Measurements from ENCODE around the gene NHS. TPM values are rescaled to one million over a fixed set of nuclear protein-coding genes. Genes with fewer than 3 reads are reported as not detected.

NHS gene
- total RNA-seq = 4.9 and 14.2 TPM in 2 replicates

DNA sequence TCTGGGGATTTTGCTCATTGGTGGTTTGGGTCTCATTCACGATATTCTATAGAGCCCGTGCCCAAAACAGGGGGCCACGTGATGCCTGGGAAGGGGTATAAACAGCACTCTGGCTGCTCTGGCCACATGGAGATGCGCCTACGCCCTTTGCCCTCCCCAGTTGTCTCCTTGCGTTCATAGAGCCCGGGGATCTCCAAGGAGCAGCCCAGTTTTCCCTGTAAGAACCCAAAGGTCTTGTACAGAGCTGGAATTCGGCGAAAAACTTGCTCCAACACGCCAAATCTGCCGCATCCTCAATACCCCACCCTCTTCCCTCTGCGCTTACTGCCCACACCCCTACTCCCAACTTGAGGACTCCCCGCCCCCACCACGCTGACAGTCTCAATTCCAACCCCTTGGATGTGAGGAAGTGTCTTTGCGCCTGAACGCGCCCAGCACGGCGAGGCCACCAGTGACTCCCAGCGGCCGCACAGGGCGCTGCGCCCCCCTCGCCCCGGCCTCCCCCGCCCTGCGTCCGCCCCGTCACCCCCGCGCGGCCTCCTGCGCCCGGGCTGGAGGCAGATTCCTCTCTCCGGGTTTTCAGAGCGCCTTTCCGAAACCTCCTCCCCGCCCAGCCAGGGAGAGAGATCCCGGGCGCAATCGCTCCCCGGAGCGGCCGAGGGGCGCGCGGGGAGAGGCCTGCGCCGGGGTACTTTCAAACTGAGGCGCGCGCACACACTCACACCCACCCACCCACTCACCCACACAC is at the start of gene NHS:
NHS (plus strand) TSS at position 582 of the 748 bp plus-strand sequence. CDS start 558 bp downstream, outside the sequence.
- peak; percentile 37 for DNase-seq (ENCODE audit: low read depth)

DNA sequence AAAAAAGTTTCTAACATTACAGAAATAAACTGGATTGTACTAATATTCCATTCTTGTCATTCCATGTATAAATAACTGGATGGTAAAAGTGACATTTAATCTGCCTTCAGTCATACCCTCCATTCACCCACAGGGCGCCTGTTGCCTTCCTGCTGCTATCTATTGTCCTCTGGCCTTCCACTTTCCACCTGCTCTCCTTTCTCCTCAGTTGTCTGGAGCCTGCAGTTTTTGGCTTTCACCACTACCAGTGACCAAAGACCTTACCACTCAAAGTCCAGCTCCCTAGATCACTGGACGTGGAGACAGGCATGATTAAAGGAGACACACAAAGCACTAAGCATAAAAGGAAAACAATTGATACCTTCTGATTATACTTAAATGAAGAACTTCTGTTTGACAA is 46.2 kb upstream of the NHS start:
- DNase-seq (ENCODE audit: low read depth) = no peak

DNA sequence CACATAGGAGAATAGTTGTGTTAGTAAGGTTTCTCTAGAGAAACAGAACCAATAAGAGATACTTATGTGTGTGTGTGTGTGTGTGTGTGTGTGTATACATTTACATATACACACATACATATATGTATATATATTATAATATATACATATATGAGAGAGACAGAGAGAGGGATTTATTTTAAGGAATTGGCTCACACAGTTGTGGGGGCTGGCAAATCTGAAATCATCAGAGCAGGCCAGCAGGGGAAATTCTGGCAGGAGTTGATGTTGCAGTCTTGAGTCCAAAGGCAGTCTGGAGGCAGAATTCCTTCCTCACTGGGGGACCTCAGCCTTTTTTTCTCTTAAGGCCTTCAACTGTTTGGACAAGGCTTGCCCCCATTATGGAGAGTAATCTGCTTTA is 38.6 kb upstream of the NHS start:
- DNase-seq (ENCODE audit: low read depth) = no peak

DNA sequence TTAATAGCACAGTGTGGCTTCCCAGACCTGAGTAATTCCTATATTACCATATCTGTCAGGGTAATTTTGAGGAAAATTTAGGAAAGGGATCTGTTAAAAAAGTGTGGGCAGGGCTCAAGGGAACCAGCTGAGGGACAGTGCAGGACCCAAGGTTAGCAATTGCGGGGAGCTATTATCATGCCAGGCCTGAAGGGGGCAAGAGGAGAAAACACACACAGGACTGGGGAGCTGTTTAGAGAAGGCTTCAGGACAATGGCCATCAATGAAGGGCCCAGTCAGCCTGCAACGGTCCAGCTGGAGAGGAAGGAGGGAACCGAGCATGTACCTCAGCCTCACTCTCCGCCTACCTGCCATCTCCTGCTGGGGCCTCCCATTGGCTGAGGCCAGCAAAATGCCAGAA is 19.0 kb upstream of the NHS start:
- DNase-seq (ENCODE audit: low read depth) = no peak

DNA sequence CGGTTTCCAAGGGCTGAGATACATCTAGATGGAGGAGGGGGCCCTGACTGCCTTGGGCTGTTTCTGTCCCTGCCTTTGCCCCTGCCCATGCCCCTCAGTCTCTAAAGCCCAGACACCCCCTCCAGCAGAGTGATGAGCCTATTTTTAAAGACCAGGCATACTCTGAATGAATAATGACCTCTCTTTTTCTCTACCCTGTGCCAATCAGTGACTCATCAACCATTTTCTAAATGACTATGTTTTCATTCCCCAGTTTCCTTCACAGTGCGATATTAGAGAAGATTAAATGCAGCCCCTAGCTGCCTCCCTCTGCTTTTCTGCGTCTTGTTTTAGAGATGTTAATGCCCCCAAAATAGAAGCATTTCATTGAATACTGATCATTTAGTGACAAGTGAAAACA is 15.5 kb upstream of the NHS start:
- peak; percentile 20 for DNase-seq (ENCODE audit: low read depth)

GRCh38 chrX:17361620-17362019 is 13.4 kb upstream of the NHS start:
- no peak for DNase-seq (ENCODE audit: low read depth)

- DNase-seq (ENCODE audit: low read depth) = no peak
These were observed 7.0 kb upstream of the NHS start for GRCh38 chrX:17368002-17368401.

DNA sequence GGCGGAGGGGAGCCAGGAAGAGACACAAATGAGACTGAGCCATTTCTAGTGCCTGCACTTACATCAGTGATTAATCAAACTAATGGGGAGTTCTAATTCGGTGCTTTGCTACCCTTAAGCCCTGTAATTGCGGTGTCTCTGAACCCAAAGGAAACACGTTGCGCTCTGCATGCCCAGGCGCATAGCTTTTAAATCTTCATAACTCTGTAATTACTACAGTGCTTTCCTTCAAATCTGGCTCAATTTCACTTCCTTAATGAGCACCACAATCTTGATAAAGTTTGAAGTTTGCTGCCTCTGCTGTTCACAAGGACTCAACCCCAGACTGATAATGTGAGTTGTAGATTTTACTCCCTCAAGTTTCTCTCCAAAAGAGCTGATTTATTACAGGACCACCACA is 5.7 kb upstream of the NHS start:
- DNase-seq (ENCODE audit: low read depth) = no peak

- no peak for DNase-seq (ENCODE audit: low read depth)
These were observed 4.8 kb upstream of the NHS start for GRCh38 chrX:17370191-17370590.

- DNase-seq (ENCODE audit: low read depth) = no peak
These were observed 2.9 kb upstream of the NHS start for GRCh38 chrX:17372052-17372451.

DNA sequence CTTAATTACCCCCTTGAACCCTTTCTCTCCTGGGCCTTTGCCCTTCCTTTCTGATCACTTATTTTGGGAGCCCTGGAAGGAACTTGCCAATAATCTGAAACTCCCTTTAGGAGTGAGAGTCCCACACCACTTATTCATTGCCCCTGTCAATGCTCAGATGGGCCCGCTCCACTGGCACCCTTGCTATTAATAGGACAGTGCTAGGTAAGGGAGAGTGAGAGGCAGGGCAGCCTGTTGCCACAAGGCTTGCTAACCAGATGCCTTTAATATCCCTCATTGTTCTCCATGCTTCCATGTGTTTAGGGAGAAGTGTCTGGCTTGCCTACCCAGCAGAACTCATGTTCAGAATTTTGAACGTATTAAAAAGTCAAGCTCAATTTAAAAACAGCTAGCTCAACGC is 1.7 kb upstream of the NHS start:
- DNase-seq (ENCODE audit: low read depth) = no peak

- no peak for DNase-seq (ENCODE audit: low read depth)
These were observed 302 bp downstream of the NHS start for GRCh38 chrX:17375367-17375636.

GRCh38 chrX:17375637-17376430 is 834 bp downstream of the NHS start:
- no peak for DNase-seq (ENCODE audit: low read depth)

GRCh38 chrX:17376431-17377077 is 1.6 kb downstream of the NHS start:
- DNase-seq (ENCODE audit: low read depth) = peak; percentile 17

DNA sequence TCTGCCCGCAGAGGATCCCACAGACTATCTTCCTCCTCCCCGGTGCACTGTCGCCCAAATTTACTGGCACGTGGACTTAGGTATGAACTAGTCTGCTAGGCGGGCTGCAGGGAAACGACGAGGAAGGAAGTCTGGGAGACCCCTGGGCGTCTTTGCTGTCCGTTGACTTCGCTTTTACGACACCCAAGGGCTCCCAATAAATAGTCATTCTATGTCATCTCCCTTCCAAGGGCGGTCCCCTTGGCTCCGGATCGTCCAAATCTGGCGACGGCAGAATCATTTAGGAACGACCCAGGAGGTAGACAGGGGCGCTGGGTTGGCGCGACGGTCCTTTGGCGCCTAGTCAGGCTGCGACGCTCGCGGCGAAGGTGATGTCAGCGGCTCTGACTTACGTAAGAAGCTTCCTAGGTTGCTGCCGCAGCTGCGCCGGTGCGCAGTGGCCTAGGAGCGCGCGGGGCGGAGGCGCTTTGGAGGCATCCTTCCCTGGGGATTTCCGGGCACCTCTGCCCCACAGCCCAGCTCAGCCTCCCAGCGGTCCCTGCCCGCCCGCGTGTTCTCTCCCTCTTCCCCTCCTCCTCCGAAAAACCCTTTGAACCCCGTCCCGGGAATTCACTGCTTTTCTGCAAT is 2.2 kb downstream of the NHS start:
- peak; percentile 43 for DNase-seq (ENCODE audit: low read depth)

- DNase-seq (ENCODE audit: low read depth) = peak; percentile 18
These were observed 2.8 kb downstream of the NHS start for GRCh38 chrX:17377795-17378194.

- peak; percentile 26 for DNase-seq (ENCODE audit: low read depth)
These were observed 5.2 kb downstream of the NHS start for GRCh38 chrX:17380221-17380620.

GRCh38 chrX:17390419-17390850 is 15.4 kb downstream of the NHS start:
- peak; percentile 25 for DNase-seq (ENCODE audit: low read depth)

DNA sequence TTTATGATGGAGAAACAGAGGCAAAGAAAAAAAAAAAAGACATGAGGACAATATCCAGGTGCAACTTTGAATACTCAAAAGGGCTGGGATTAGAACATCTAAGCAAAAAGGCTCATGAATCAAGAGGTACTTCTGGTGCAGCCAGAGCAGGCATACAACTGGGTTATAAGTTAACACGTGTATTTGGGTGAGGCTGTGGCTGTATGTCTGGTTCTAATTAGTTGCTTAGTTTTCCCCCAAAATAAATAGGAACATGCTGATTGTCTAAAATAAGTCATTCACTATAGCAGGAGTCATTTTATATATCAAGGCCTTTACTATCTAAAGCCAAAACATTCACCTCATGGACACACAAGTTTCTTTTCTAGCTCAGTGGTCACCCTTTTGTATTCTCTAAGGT is 20.2 kb downstream of the NHS start:
- no peak for DNase-seq (ENCODE audit: low read depth)

- DNase-seq (ENCODE audit: low read depth) = peak; percentile 88
These were observed 22.1 kb downstream of the NHS start for GRCh38 chrX:17397074-17397473.

DNA sequence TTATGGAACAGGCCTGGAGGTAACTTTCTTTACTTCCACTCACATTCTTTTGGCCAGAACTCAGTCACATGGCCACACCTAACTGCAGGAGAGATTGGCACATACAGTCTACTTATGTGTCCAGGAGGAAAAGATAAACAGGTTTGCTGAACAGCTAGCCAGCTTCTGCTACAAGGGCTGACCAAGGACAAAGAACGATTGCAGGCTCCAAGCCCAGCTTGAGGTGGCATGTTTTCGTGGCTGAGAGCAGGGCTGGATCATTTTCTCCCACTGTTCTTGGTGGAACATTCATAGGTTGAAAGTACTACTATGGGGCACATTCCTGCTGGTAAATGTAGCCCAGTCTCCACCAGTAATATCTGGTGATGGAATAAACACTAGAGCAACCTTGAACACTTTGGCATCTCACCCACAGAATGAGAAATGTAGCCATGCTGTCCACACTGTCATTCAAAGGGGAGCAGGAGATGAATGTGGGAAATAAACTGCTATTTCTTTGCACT is 28.2 kb downstream of the NHS start:
- peak; percentile 76 for DNase-seq (ENCODE audit: low read depth)

DNA sequence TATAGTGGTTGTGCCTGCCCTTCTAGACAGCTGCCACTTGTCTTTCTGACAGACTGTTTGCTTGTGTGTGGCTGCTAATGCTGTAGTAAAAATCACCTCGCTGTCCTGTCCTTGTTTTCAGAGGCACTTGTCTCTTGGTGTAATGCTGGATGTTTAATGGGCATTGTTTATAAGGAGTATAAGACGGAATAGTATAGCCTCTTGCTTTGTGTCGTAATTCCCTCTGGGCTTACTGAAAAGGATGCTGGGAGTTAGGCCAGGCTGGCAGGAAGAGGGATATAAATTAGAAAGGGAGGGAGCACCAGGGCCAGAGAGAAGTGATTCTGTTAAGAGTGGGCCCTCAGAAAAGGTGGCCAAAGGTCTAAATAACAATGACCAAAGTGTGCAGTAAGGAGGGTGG is 29.0 kb downstream of the NHS start:
- DNase-seq (ENCODE audit: low read depth) = no peak
